ENCODE measurements around the gene TMEM95.

TMEM95 gene

DNA sequence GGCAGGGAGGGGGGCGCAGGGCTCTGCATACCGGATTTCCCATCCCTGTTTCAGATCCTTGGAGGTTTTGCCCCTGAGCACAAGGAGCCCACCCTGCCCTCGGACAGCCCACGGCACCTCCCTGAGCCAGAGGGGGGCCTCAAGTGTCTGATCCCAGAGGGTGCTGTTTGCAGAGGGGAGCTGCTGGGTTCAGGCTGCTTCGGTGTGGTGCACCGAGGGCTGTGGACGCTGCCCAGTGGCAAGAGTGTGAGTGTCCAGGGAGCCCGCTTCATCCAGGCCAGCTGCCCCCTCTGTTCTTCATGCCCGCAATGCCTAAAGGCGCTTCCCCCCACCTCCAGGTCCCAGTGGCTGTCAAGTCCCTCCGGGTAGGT, 28.4 kb downstream of the TMEM95 start:
- DNase-seq (ENCODE audit: low read depth): no peak
- H3K4me3 ChIP-seq (ENCODE audit: low read length): no peak overlapping the region
- TF ChIP-seq, protein P1, sequence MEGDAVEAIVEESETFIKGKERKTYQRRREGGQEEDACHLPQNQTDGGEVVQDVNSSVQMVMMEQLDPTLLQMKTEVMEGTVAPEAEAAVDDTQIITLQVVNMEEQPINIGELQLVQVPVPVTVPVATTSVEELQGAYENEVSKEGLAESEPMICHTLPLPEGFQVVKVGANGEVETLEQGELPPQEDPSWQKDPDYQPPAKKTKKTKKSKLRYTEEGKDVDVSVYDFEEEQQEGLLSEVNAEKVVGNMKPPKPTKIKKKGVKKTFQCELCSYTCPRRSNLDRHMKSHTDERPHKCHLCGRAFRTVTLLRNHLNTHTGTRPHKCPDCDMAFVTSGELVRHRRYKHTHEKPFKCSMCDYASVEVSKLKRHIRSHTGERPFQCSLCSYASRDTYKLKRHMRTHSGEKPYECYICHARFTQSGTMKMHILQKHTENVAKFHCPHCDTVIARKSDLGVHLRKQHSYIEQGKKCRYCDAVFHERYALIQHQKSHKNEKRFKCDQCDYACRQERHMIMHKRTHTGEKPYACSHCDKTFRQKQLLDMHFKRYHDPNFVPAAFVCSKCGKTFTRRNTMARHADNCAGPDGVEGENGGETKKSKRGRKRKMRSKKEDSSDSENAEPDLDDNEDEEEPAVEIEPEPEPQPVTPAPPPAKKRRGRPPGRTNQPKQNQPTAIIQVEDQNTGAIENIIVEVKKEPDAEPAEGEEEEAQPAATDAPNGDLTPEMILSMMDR (conservative IDR thresholded peaks at IDR 0.05; ENCODE audit: low read depth, low read length): no peak

DNA sequence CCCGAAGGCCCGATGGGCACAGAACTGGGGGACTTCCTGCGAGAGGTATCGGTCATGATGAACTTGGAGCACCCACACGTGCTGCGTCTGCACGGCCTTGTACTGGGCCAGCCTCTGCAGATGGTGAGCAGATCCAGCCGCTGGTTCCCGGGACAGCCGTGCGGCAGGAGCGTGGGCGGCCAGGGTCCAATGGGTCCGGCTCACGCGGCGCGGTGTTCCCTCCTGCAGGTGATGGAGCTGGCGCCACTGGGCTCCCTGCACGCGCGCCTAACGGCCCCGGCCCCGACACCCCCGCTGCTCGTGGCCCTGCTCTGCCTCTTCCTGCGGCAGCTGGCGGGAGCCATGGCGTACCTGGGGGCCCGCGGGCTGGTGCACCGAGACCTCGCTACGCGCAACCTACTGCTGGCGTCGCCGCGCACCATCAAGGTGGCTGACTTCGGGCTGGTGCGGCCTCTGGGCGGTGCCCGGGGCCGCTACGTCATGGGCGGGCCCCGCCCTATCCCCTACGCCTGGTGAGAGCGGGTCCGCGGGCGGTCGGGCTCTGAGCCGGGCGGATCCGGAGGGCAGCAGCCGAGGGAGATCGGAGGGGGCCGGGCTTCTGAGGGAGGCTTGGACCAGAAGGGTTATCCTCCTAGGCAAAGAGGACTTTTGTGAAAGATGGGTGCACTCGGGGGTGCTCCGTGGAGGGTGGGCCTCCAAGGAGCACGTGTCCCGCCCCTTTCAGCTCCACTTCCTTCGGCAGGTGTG, 29.0 kb downstream of the TMEM95 start:
- H3K4me3 ChIP-seq (ENCODE audit: low read length): peak overlapping the region; percentile 37
- TF ChIP-seq, protein P1 (conservative IDR thresholded peaks at IDR 0.05; ENCODE audit: low read depth, low read length): no peak
- DNase-seq (ENCODE audit: low read depth): no peak

- peak overlapping the region; percentile 37 for H3K4me3 ChIP-seq (ENCODE audit: low read length)
- TF ChIP-seq, protein P1 (conservative IDR thresholded peaks at IDR 0.05; ENCODE audit: low read depth, low read length): no peak
- no peak for DNase-seq (ENCODE audit: low read depth)
Observed at GRCh38 chr17:7384489-7385081, 29.6 kb downstream of the TMEM95 start.

DNA sequence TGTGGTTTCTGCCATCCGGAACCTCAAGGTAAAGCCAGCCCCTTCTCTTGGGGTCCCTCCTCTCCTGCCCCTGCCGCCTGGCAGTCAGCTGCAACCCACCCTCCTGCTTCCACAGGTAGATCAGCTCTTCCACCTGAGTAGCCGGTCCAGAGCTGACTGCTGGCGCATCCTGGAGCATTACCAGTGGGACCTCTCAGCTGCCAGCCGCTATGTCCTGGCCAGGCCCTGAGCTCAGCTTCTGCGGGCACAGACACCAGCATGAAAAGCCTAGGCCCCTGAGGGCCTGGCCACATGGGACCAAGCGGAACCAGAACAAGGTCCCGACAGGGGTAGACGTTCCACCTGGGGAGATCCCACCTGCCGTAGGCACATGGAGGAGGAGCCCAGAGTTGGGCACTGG, 33.9 kb downstream of the TMEM95 start:
- DNase-seq (ENCODE audit: low read depth): no peak
- no peak overlapping the region for H3K4me3 ChIP-seq (ENCODE audit: low read length)
- TF ChIP-seq, protein P1 (conservative IDR thresholded peaks at IDR 0.05; ENCODE audit: low read depth, low read length): no peak

GRCh38 chr17:7389924-7390910, 35.3 kb downstream of the TMEM95 start:
- TF ChIP-seq, protein P1 (conservative IDR thresholded peaks at IDR 0.05; ENCODE audit: low read depth, low read length): no peak
- no peak overlapping the region for H3K4me3 ChIP-seq (ENCODE audit: low read length)
- DNase-seq (ENCODE audit: low read depth): no peak

GRCh38 chr17:7391307-7391706, 36.4 kb downstream of the TMEM95 start:
- no peak overlapping the region for H3K4me3 ChIP-seq (ENCODE audit: low read length)
- no peak for DNase-seq (ENCODE audit: low read depth)

More at GRCh38 chr17:7391307-7391706, 36.4 kb downstream of the TMEM95 start:
- TF ChIP-seq, protein P1 (conservative IDR thresholded peaks at IDR 0.05; ENCODE audit: low read depth, low read length): no peak

Measured in retinal pigment epithelial cell (primary cell).